UCSD-AML1 (cell line): ENCODE results near the gene GMPPB.
"Not testable (repeated sequence)": the region's sequence is repeated elsewhere in the genome, so short reads cannot be mapped to it uniquely, and the experiment has no call there.

Source experiments
- DNase-seq: peaks from one replicate; lab custom pipeline; 2025; ENCODE audit not compliant: unreplicated experiment; lab: John Stamatoyannopoulos, UW

Gene GMPPB

GRCh38 chr3:49723628-49724551 is at the start of gene GMPPB:
Gene GMPPB, minus strand, starts transcription at chr3:49723951. Its CDS starts 225 bp downstream, at chr3:49723726.
- peak; percentile 97 for DNase-seq

- no peak for DNase-seq
These were observed 49.0 kb upstream of the GMPPB start for GRCh38 chr3:49772703-49773102.

GRCh38 chr3:49771340-49771938 is 47.7 kb upstream of the GMPPB start:
- DNase-seq, result no peak

- DNase-seq, result no peak
These were observed 46.2 kb upstream of the GMPPB start for GRCh38 chr3:49769926-49770325.

GRCh38 chr3:49769286-49769915 is 45.6 kb upstream of the GMPPB start:
- no peak for DNase-seq

- no peak for DNase-seq
These were observed 40.2 kb upstream of the GMPPB start for GRCh38 chr3:49763981-49764380.

- no peak for DNase-seq
These were observed 37.9 kb upstream of the GMPPB start for GRCh38 chr3:49761661-49762060.

GRCh38 chr3:49759226-49759625 is 35.5 kb upstream of the GMPPB start:
- DNase-seq, result no peak

GRCh38 chr3:49757197-49757596 is 33.4 kb upstream of the GMPPB start:
- DNase-seq, result no peak

GRCh38 chr3:49756036-49756435 is 32.3 kb upstream of the GMPPB start:
- no peak for DNase-seq

- DNase-seq, result no peak
These were observed 30.8 kb upstream of the GMPPB start for GRCh38 chr3:49754536-49754935.

GRCh38 chr3:49751501-49751900 is 27.8 kb upstream of the GMPPB start:
- DNase-seq, result no peak

GRCh38 chr3:49750056-49750455 is 26.3 kb upstream of the GMPPB start:
- no peak for DNase-seq

- not testable (repeated sequence) for DNase-seq
These were observed 25.1 kb upstream of the GMPPB start for GRCh38 chr3:49748874-49749273.

GRCh38 chr3:49747792-49748480 is 24.2 kb upstream of the GMPPB start:
- DNase-seq, result no peak

- DNase-seq, result no peak
These were observed 22.2 kb upstream of the GMPPB start for GRCh38 chr3:49745986-49746385.

GRCh38 chr3:49740427-49740826 is 16.7 kb upstream of the GMPPB start:
- DNase-seq, result no peak

GRCh38 chr3:49738067-49738713 is 14.4 kb upstream of the GMPPB start:
- DNase-seq, result no peak

GRCh38 chr3:49734752-49735151 is 11.0 kb upstream of the GMPPB start:
- DNase-seq, result no peak

GRCh38 chr3:49733551-49733950 is 9.8 kb upstream of the GMPPB start:
- DNase-seq, result no peak

- no peak for DNase-seq
These were observed 8.8 kb upstream of the GMPPB start for GRCh38 chr3:49732597-49732996.
